SK-N-SH (cell line): Measurements from ENCODE around the gene UFSP1.

ENCODE experiments used
- EZH2phosphoT487 ChIP-seq: fragments of 200-600 bp; sonication (generic); IDR thresholded peaks from 2 replicates; pipeline ENCODE4 v1.6.1; 2017; ENCODE audit warnings: low read depth, mixed run types, mild to moderate bottlenecking, antibody characterized with exemption, moderate library complexity, borderline replicate concordance
- JUND ChIP-seq: IDR thresholded peaks from 2 replicates; pipeline ENCODE4 v1.4.0; 2012
- MEF2A ChIP-seq: IDR thresholded peaks from 2 replicates; pipeline ENCODE4 v1.4.0; 2012; ENCODE audit warnings: low read depth, borderline replicate concordance
- MXI1 ChIP-seq: IDR thresholded peaks from 2 replicates; pipeline ENCODE4 v1.6.1; 2012; ENCODE audit warnings: mild to moderate bottlenecking, low read depth, low read length, improper control_type of control experiment
- POLR2AphosphoS5 ChIP-seq: IDR thresholded peaks from 2 replicates; pipeline ENCODE4 v1.6.1; 2012; ENCODE audit warnings: low read depth, low read length
- RCOR1 ChIP-seq: fragments of 150-350 bp; IDR thresholded peaks from 2 replicates; pipeline ENCODE4 v1.6.1; 2017; ENCODE audit warnings: antibody characterized with exemption, low read length
- TAF1 ChIP-seq: IDR thresholded peaks from 2 replicates; pipeline ENCODE4 v1.6.1; 2012; ENCODE audit warnings: low read depth, mild to moderate bottlenecking, low read length, moderate library complexity, borderline replicate concordance
- TF ChIP-seq, protein P1 (sequence below): fragments of 200-600 bp; sonication (generic); IDR thresholded peaks from 2 replicates; pipeline ENCODE4 v1.6.1; 2017; ENCODE audit warnings: antibody characterized with exemption, mild to moderate bottlenecking, moderate library complexity
- TF ChIP-seq, protein P2 (sequence below): IDR thresholded peaks from 2 replicates; pipeline ENCODE4 v1.6.1; 2012; ENCODE audit warnings: mild to moderate bottlenecking, low read depth, low read length, moderate library complexity

DNA sequence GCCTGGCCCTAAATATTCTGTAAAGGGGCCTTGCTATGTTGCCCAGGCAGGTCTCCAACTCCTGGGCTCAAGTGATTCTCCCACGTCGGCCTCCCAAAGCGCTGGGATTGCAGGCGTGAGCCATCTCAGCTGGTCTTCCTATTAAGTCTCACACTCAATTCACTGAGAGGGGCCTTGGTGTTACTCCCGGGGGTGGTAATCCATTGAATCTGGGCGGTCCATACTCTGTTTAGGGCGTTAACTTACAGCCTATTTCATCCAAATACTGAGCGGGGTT lies 15.3 kb downstream of the UFSP1 start:
- TF ChIP-seq MXI1 (no peak), EZH2phosphoT487 (no peak), POLR2AphosphoS5 (no peak), RCOR1 (no peak), TAF1 (no peak), JUND (no peak), MEF2A (no peak)
- TF ChIP-seq, protein P1, sequence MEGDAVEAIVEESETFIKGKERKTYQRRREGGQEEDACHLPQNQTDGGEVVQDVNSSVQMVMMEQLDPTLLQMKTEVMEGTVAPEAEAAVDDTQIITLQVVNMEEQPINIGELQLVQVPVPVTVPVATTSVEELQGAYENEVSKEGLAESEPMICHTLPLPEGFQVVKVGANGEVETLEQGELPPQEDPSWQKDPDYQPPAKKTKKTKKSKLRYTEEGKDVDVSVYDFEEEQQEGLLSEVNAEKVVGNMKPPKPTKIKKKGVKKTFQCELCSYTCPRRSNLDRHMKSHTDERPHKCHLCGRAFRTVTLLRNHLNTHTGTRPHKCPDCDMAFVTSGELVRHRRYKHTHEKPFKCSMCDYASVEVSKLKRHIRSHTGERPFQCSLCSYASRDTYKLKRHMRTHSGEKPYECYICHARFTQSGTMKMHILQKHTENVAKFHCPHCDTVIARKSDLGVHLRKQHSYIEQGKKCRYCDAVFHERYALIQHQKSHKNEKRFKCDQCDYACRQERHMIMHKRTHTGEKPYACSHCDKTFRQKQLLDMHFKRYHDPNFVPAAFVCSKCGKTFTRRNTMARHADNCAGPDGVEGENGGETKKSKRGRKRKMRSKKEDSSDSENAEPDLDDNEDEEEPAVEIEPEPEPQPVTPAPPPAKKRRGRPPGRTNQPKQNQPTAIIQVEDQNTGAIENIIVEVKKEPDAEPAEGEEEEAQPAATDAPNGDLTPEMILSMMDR: no peak
- TF ChIP-seq, protein P2, sequence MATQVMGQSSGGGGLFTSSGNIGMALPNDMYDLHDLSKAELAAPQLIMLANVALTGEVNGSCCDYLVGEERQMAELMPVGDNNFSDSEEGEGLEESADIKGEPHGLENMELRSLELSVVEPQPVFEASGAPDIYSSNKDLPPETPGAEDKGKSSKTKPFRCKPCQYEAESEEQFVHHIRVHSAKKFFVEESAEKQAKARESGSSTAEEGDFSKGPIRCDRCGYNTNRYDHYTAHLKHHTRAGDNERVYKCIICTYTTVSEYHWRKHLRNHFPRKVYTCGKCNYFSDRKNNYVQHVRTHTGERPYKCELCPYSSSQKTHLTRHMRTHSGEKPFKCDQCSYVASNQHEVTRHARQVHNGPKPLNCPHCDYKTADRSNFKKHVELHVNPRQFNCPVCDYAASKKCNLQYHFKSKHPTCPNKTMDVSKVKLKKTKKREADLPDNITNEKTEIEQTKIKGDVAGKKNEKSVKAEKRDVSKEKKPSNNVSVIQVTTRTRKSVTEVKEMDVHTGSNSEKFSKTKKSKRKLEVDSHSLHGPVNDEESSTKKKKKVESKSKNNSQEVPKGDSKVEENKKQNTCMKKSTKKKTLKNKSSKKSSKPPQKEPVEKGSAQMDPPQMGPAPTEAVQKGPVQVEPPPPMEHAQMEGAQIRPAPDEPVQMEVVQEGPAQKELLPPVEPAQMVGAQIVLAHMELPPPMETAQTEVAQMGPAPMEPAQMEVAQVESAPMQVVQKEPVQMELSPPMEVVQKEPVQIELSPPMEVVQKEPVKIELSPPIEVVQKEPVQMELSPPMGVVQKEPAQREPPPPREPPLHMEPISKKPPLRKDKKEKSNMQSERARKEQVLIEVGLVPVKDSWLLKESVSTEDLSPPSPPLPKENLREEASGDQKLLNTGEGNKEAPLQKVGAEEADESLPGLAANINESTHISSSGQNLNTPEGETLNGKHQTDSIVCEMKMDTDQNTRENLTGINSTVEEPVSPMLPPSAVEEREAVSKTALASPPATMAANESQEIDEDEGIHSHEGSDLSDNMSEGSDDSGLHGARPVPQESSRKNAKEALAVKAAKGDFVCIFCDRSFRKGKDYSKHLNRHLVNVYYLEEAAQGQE: no peak
